ENCODE data around the gene SLC9A9. TPM values are rescaled to one million over a fixed set of nuclear protein-coding genes. Genes with fewer than 3 reads are reported as not detected.

Gene SLC9A9
- total RNA-seq, 1 experiment from 2014 or later: not detected

GRCh38 chr3:143220741-143221140, 627.5 kb downstream of the SLC9A9 start:
- DNase-seq (ENCODE audit: low read depth): no peak

- DNase-seq (ENCODE audit: low read depth): no peak
Observed at GRCh38 chr3:143218166-143218835, 630.0 kb downstream of the SLC9A9 start.

- no peak for DNase-seq (ENCODE audit: low read depth)
Observed at GRCh38 chr3:143217283-143217682, 631.0 kb downstream of the SLC9A9 start.

- no peak for DNase-seq (ENCODE audit: low read depth)
Observed at GRCh38 chr3:143216709-143217182, 631.5 kb downstream of the SLC9A9 start.

Other genes with a start within 250 kb of the SLC9A9 start
- gene DIPK2A, start 123.4 kb upstream of the SLC9A9 start, total RNA-seq (2014; rRNA removed; shearing (Covaris generic)): 7.5 and 9.3 TPM in 2 replicates

All from Daoy (cell line).